Stimulated activated naive B cell treated with anti-CD40 and anti-IgM and Interleukin-4, amounts not matched to agents 10 μg/mL and 1 μg/mL and 100 μg/mL, for 72 hours (primary cell): ENCODE data around the gene FRS3.
A peak's percentile ranks its signal among the peaks of the same experiment; 100 is the strongest.
"Not testable (repeated sequence)": the region's sequence is repeated elsewhere in the genome, so short reads cannot be mapped to it uniquely, and the experiment has no call there.

Source experiments
- ATAC-seq, 2 donors: fragments of 150-1000 bp; cut with Tn5 transposase; replicated peaks; 2 replicates each; pipeline ENCODE4 v1.10.0; 2021; ENCODE audit warnings: moderate library complexity in 1 of 2
- DNase-seq: peaks from one replicate; pipeline ENCODE4 v3.0.0; 2021
- H3K27ac Mint-ChIP-seq: one replicate; pipeline ENCODE4 v1.8.0; 2022; ENCODE audit warnings: mild to moderate bottlenecking, mixed read lengths
- H3K27me3 Mint-ChIP-seq, 2 donors: one replicate each; pipeline ENCODE4 v1.8.0; 2022; ENCODE audit warnings: mixed read lengths in 2 of 2
- H3K36me3 Mint-ChIP-seq, 2 donors: one replicate each; pipeline ENCODE4 v1.8.0; 2022; ENCODE audit warnings: mixed read lengths in 2 of 2, mild to moderate bottlenecking in 1 of 2
- H3K4me1 Mint-ChIP-seq, 2 donors: one replicate each; pipeline ENCODE4 v1.8.0; 2022; ENCODE audit warnings: mixed read lengths in 2 of 2, mild to moderate bottlenecking in 1 of 2
- H3K4me3 Mint-ChIP-seq, 2 donors: one replicate each; pipeline ENCODE4 v1.8.0; 2022; ENCODE audit warnings: mild to moderate bottlenecking in 2 of 2, mixed read lengths in 2 of 2, moderate library complexity in 1 of 2
- H3K9me3 Mint-ChIP-seq, 2 donors: one replicate each; pipeline ENCODE4 v1.8.0; 2022; ENCODE audit warnings: mixed read lengths in 2 of 2, mild to moderate bottlenecking in 1 of 2

The FRS3 gene, protein sequence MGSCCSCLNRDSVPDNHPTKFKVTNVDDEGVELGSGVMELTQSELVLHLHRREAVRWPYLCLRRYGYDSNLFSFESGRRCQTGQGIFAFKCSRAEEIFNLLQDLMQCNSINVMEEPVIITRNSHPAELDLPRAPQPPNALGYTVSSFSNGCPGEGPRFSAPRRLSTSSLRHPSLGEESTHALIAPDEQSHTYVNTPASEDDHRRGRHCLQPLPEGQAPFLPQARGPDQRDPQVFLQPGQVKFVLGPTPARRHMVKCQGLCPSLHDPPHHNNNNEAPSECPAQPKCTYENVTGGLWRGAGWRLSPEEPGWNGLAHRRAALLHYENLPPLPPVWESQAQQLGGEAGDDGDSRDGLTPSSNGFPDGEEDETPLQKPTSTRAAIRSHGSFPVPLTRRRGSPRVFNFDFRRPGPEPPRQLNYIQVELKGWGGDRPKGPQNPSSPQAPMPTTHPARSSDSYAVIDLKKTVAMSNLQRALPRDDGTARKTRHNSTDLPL

GRCh38 chr6:41779788-41780550, at the start of gene FRS3:
Gene FRS3 (minus strand): TSS chr6:41779900. CDS start chr6:41776987, 2,913 bp downstream.
- peak within 1 kb of the TSS; percentile 90 for H3K27ac Mint-ChIP-seq
- H3K4me3 Mint-ChIP-seq: peak within 1 kb of the TSS; percentile 91 to 94
- ATAC-seq (peak; percentile 92 to 97), DNase-seq (peak; percentile 98)
- peaks cover 21 to 33% of the 10 kb centered on the region in 2 donors for H3K4me1 Mint-ChIP-seq
- H3K27me3 Mint-ChIP-seq: no peaks in the 10 kb centered on the region
- H3K36me3 Mint-ChIP-seq: peaks cover 5 to 15% of the 10 kb centered on the region in 2 donors
- no peaks in the 10 kb centered on the region for H3K9me3 Mint-ChIP-seq

- Mint-ChIP-seq H3K27me3 (no peaks in the 10 kb centered on the region), H3K9me3 (no peaks in the 10 kb centered on the region), H3K4me3 (no peak overlapping the region), H3K36me3 (no peaks in the 10 kb centered on the region), H3K4me1 (no peaks in the 10 kb centered on the region), H3K27ac (no peak overlapping the region)
- DNase-seq (no peak), ATAC-seq (no peak)
Measured at GRCh38 chr6:41826343-41827022, 46.8 kb upstream of the FRS3 start.

DNA sequence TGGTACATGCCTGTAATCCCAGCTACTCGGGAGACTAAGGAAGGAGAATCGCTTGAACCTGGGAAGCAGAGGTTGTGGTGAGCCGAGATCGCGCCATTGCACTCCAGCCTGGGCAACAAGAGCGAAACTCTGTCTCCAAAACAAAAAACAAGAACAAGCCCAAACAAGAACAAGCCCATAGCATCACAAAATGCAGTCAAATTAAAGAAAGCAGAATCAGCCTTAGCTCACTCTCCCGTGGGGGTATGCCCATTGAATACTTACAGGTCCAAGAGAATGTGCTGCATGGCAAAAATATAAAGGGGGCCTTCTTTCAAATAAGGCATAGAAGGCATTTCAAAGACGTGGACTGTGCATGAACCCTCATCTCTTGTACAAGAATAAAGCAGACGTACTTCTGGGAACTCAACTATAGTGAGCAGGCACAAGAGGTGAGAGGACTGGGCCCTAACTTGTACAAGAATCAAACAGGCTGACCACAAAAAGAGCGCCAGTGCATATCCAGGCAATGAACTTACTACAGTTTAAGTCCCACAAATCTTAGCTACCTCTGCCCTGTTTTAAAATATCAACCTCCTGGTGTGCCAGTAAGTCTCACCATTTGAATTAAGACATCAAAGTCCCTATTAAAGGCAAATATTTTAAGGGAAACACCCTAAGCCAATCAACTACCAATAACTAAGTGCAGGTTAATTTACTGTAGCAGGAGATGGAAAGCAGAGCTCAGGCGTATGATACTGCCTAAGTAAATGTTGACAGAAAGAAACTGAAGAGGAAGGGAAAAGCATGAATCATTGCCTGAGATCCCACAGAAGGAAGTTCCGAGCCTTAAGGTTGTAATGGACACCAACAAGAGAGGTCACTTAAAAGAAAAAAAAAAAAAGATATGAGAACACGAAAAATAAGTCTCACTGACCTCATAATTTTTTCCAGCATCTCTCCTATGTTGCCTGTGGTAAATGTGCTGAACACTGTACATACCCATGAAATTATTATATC, 45.2 kb upstream of the FRS3 start:
- no peaks in the 10 kb centered on the region for H3K36me3 Mint-ChIP-seq
- no peaks in the 10 kb centered on the region for H3K9me3 Mint-ChIP-seq
- no peaks in the 10 kb centered on the region for H3K27me3 Mint-ChIP-seq
- ATAC-seq: no peak
- H3K4me3 Mint-ChIP-seq: no peak overlapping the region
- no peaks in the 10 kb centered on the region for H3K4me1 Mint-ChIP-seq
- no peak for DNase-seq
- H3K27ac Mint-ChIP-seq: no peak overlapping the region

DNA sequence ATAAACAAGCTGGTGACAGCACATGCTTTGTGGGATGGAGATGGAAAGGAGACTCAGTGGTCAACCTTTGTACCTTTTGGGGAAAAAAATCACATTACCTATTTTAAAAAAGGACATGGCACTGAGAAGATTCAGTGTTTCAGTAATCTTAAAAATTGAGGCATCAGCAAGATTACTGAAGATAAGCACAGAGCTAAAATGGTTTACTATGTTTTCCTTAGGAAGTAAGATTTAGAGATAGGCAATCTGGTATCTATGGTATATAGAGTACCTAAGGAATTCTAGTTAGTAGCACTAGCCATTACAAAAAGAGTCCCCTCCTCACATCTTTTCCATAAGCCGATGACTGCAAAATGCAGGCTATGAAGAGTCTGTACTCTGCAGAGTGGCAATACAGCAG, 43.5 kb upstream of the FRS3 start:
- no peaks in the 10 kb centered on the region for H3K36me3 Mint-ChIP-seq
- no peak overlapping the region for H3K27ac Mint-ChIP-seq
- DNase-seq (no peak), ATAC-seq (no peak)
- no peak overlapping the region for H3K4me3 Mint-ChIP-seq
- H3K9me3 Mint-ChIP-seq: no peaks in the 10 kb centered on the region
- H3K4me1 Mint-ChIP-seq: no peaks in the 10 kb centered on the region
- no peaks in the 10 kb centered on the region for H3K27me3 Mint-ChIP-seq

- ATAC-seq: no peak
- no peak for DNase-seq
- Mint-ChIP-seq H3K36me3 (no peaks in the 10 kb centered on the region), H3K4me1 (no peaks in the 10 kb centered on the region), H3K4me3 (no peak overlapping the region), H3K27ac (no peak overlapping the region), H3K9me3 (no peaks in the 10 kb centered on the region), H3K27me3 (no peaks in the 10 kb centered on the region)
Measured at GRCh38 chr6:41822021-41822420, 42.3 kb upstream of the FRS3 start.

GRCh38 chr6:41821266-41821665, 41.6 kb upstream of the FRS3 start:
- Mint-ChIP-seq H3K27me3 (no peaks in the 10 kb centered on the region), H3K4me1 (peaks cover 0 to under 1% of the 10 kb centered on the region in 2 donors), H3K9me3 (no peaks in the 10 kb centered on the region), H3K4me3 (no peak overlapping the region), H3K36me3 (no peaks in the 10 kb centered on the region), H3K27ac (no peak overlapping the region)
- ATAC-seq: no peak
- no peak for DNase-seq

DNA sequence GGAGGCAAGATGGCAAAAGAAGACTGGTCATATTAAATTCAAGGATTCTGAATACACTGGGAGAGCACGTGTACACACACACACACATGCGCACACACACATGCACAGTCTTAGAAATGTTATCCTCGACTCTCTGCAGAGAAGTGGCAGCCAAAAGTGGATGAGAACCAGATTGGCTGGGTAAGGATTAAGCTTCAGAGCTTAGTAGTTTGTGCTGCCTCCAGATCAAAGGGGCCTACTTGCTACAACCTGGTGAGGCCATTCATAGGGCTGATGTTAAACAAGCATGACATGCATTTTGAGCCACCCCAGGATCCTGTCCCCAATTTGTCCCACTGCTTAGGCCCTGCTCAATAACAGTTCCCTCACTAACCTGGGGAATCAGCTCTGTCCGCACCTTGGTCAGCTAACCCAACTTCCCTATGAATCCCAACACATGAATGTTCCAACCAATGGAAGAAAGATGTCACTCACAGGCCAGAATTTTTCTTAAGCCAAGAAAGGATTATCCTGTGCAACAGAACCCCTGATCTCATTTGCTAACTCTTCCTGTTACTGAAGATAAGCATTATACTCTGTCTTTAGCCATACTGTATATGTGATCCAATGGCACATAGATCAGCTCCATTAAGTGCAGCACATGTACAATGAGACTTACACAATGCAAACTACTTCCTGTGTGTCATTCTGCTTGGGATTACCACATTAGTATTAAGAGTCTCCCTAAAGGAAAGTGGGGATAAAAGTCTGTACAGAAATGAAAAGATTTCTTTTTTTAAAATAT, 38.8 kb upstream of the FRS3 start:
- no peaks in the 10 kb centered on the region for H3K27me3 Mint-ChIP-seq
- DNase-seq (no peak), ATAC-seq (no peak)
- H3K4me3 Mint-ChIP-seq: no peak overlapping the region
- H3K4me1 Mint-ChIP-seq: peaks cover 0 to 3% of the 10 kb centered on the region in 2 donors
- H3K27ac Mint-ChIP-seq: no peak overlapping the region
- no peaks in the 10 kb centered on the region for H3K36me3 Mint-ChIP-seq
- H3K9me3 Mint-ChIP-seq: no peaks in the 10 kb centered on the region

DNA sequence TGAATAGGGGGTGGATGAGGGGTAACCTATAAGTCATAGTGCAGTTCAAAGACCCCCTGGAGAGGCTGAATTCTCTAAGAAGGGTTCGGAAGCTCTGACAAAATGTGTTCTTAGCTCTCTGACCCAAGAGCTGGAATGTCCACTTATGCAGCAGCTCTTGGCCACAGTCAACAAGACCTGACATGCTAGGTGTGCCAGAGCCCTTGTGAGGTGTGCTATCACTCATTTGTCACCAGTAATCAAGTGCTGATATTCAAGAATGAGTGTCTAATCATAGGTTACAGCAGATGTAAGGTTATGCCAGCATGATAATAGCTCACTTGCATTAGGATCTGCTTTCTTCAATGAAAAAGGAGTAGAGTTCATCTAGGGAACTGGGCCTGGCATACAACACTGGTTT, 35.9 kb upstream of the FRS3 start:
- Mint-ChIP-seq H3K4me1 (peaks cover 0 to 3% of the 10 kb centered on the region in 2 donors), H3K4me3 (no peak overlapping the region), H3K27me3 (no peaks in the 10 kb centered on the region), H3K9me3 (no peaks in the 10 kb centered on the region), H3K27ac (no peak overlapping the region), H3K36me3 (no peaks in the 10 kb centered on the region)
- ATAC-seq (no peak), DNase-seq (no peak)

GRCh38 chr6:41814629-41815028, 34.9 kb upstream of the FRS3 start:
- ATAC-seq (no peak), DNase-seq (no peak)
- H3K4me1 Mint-ChIP-seq: peaks cover 0 to 3% of the 10 kb centered on the region in 2 donors
- no peak overlapping the region for H3K4me3 Mint-ChIP-seq
- no peak overlapping the region for H3K27ac Mint-ChIP-seq
- H3K36me3 Mint-ChIP-seq: no peaks in the 10 kb centered on the region
- H3K27me3 Mint-ChIP-seq: no peaks in the 10 kb centered on the region
- H3K9me3 Mint-ChIP-seq: no peaks in the 10 kb centered on the region

GRCh38 chr6:41813956-41814355, 34.3 kb upstream of the FRS3 start:
- ATAC-seq (no peak), DNase-seq (no peak)
- H3K27ac Mint-ChIP-seq: no peak overlapping the region
- H3K4me1 Mint-ChIP-seq: peaks cover 0 to 3% of the 10 kb centered on the region in 2 donors
- H3K27me3 Mint-ChIP-seq: no peaks in the 10 kb centered on the region
- no peak overlapping the region for H3K4me3 Mint-ChIP-seq
- H3K9me3 Mint-ChIP-seq: no peaks in the 10 kb centered on the region
- H3K36me3 Mint-ChIP-seq: no peaks in the 10 kb centered on the region

DNA sequence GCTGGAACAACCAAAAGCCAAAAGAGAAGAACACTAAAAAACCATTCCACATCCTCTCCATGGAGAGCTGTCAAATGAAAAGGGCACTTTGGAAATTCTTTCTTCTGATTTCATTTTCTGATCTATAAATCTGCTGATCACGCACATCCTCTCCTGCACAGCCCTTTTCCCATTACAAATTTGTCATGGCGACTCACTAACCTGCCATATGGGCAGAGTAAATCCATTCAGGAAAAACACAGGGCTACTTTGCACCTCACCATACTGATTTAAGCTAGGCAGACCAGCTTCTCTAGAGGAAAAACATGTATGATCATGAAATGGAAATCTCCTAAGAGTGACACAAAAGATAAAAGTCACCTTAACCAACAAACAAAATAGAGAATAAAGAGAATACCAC, 33.8 kb upstream of the FRS3 start:
- Mint-ChIP-seq H3K36me3 (no peaks in the 10 kb centered on the region), H3K9me3 (no peaks in the 10 kb centered on the region), H3K27ac (no peak overlapping the region), H3K27me3 (no peaks in the 10 kb centered on the region), H3K4me1 (peaks cover 0 to 3% of the 10 kb centered on the region in 2 donors), H3K4me3 (no peak overlapping the region)
- no peak for ATAC-seq
- DNase-seq: no peak

DNA sequence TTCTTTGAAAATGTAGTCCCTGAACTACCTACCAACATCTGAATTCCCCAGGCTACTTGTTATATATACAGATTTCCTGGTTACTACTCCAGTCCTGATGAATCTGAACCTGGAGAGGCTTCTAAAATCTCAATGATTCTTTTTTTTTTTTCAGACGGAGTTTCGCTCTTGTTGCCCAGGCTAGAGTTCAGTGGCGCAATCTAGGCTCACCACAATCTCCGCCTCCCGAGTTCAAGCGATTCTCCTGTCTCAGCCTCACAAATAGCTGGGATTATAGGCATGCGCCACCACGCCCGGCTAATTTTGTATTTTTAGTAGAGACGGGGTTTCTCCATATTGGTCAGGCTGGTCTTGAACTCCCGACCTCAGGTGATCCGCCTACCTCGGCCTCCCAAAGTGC, 32.2 kb upstream of the FRS3 start:
- DNase-seq, ATAC-seq, H3K36me3 Mint-ChIP-seq, H3K4me3 Mint-ChIP-seq, H3K9me3 Mint-ChIP-seq, H3K4me1 Mint-ChIP-seq, H3K27me3 Mint-ChIP-seq, H3K27ac Mint-ChIP-seq: not testable (repeated sequence)

DNA sequence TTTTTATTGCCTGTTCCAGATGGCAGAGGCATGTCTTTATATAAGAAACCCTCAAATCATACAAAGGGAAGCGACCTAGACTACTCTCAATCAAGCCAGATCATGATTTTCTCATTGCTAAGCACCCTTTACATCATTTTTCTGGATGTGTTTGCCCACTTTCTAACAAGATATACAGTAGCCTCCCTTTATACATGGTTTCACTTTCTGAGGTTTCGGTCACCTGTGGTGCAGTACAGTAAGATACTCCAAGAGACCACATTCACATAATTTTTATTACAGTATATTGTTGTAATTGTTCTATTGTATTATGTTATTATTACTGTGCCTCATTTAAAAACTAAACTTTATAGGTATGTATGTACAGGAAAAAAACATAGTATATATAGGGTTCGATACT, 31.4 kb upstream of the FRS3 start:
- no peak overlapping the region for H3K27ac Mint-ChIP-seq
- H3K27me3 Mint-ChIP-seq: no peaks in the 10 kb centered on the region
- DNase-seq (no peak), ATAC-seq (no peak)
- peaks cover 0 to 4% of the 10 kb centered on the region in 2 donors for H3K36me3 Mint-ChIP-seq
- H3K4me3 Mint-ChIP-seq: no peak overlapping the region
- H3K4me1 Mint-ChIP-seq: peaks cover 0 to 1% of the 10 kb centered on the region in 2 donors
- no peaks in the 10 kb centered on the region for H3K9me3 Mint-ChIP-seq
